ENCODE measurements around the gene KIRREL3. TPM values are rescaled to one million over a fixed set of nuclear protein-coding genes. Genes with fewer than 3 reads are reported as not detected.

KIRREL3 gene
- polyA plus RNA-seq, 1 of the 3 experiments (the other 2 are of a cell fraction), result 3.7 TPM

DNA sequence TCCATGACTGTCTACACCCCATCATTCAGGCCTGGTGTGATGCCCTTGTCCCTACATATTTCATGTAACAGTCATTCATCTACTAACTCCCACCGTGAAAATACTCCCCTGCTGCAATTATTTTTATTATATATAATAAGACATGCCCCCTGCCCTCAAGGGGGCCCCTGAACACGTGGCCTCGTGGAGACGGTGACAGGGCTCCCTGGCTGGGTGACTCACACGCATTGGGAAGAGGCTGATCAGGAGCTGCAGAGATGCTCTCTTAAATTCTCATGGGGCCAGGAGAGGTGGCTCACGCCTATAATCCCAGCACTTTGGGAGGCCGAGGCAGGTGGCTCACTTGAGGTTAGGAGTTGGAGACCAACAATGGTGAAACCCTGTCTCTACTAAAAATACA is 556.5 kb downstream of the KIRREL3 start:
- no peak overlapping the region for H3K4me3 ChIP-seq (ENCODE audit: low read depth in 2 of 2, low read length in 1 of 2)
- H3K79me2 ChIP-seq (ENCODE audit: insufficient read depth), result no peaks in the 10 kb centered on the region
- H3K4me2 ChIP-seq, result no peak overlapping the region
- DNase-seq, result no peak
- H3K9me3 ChIP-seq, result no peaks in the 10 kb centered on the region
- no peaks in the 10 kb centered on the region for H3F3A ChIP-seq (replicated peaks; ENCODE audit: insufficient read depth)
- H4K20me1 ChIP-seq (ENCODE audit: insufficient read depth), result no peaks in the 10 kb centered on the region
- CTCF ChIA-PET, result interaction anchor here (1.1 to 7.8 kb wide), 8 partner anchors 10 to 547 kb away, joined by 3 to 153 read pairs (median 6); no protein-coding TSS in a partner anchor
- POLR2A ChIA-PET, result interaction anchor here (1.1 to 2.9 kb wide), 2 partner anchors 11 to 36 kb away, joined by 3 to 9 read pairs; no protein-coding TSS in a partner anchor
- no peak overlapping the region for H3K27ac ChIP-seq (ENCODE audit: low read depth in 2 of 2, low read length in 1 of 2)
- 88% methylated on average over 7 of the region's 7 CpGs for WGBS (ENCODE audit: low lambda C conversion rate)
- no peak for TF ChIP-seq EP300 (IDR thresholded peaks at IDR 0.05; ENCODE audit: borderline replicate concordance in 1 of 2, low read depth in 1 of 2, low read length in 1 of 2)
- no peak for TF ChIP-seq RCOR1 (IDR thresholded peaks at IDR 0.05; ENCODE audit: low read length)
- TF ChIP-seq JUND (IDR thresholded peaks at IDR 0.05), result no peak
- TF ChIP-seq, protein P1, sequence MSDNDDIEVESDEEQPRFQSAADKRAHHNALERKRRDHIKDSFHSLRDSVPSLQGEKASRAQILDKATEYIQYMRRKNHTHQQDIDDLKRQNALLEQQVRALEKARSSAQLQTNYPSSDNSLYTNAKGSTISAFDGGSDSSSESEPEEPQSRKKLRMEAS (IDR thresholded peaks at IDR 0.05; ENCODE audit: low read depth), result no peak
- no peak for TF ChIP-seq FOXM1 (IDR thresholded peaks at IDR 0.05; ENCODE audit: low read depth)
- TF ChIP-seq, protein P2, sequence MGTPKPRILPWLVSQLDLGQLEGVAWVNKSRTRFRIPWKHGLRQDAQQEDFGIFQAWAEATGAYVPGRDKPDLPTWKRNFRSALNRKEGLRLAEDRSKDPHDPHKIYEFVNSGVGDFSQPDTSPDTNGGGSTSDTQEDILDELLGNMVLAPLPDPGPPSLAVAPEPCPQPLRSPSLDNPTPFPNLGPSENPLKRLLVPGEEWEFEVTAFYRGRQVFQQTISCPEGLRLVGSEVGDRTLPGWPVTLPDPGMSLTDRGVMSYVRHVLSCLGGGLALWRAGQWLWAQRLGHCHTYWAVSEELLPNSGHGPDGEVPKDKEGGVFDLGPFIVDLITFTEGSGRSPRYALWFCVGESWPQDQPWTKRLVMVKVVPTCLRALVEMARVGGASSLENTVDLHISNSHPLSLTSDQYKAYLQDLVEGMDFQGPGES (IDR thresholded peaks at IDR 0.05; ENCODE audit: low read depth, low read length), result no peak
- TF ChIP-seq, protein P3, sequence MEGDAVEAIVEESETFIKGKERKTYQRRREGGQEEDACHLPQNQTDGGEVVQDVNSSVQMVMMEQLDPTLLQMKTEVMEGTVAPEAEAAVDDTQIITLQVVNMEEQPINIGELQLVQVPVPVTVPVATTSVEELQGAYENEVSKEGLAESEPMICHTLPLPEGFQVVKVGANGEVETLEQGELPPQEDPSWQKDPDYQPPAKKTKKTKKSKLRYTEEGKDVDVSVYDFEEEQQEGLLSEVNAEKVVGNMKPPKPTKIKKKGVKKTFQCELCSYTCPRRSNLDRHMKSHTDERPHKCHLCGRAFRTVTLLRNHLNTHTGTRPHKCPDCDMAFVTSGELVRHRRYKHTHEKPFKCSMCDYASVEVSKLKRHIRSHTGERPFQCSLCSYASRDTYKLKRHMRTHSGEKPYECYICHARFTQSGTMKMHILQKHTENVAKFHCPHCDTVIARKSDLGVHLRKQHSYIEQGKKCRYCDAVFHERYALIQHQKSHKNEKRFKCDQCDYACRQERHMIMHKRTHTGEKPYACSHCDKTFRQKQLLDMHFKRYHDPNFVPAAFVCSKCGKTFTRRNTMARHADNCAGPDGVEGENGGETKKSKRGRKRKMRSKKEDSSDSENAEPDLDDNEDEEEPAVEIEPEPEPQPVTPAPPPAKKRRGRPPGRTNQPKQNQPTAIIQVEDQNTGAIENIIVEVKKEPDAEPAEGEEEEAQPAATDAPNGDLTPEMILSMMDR (IDR thresholded peaks at IDR 0.05), result no peak
- TF ChIP-seq, protein P4, sequence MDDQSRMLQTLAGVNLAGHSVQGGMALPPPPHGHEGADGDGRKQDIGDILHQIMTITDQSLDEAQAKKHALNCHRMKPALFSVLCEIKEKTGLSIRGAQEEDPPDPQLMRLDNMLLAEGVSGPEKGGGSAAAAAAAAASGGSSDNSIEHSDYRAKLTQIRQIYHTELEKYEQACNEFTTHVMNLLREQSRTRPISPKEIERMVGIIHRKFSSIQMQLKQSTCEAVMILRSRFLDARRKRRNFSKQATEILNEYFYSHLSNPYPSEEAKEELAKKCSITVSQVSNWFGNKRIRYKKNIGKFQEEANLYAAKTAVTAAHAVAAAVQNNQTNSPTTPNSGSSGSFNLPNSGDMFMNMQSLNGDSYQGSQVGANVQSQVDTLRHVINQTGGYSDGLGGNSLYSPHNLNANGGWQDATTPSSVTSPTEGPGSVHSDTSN (IDR thresholded peaks at IDR 0.05), result no peak
- TF ChIP-seq TEAD4 (IDR thresholded peaks at IDR 0.05; ENCODE audit: borderline replicate concordance, insufficient read depth), result no peak
- no peak for TF ChIP-seq SMC3 (IDR thresholded peaks at IDR 0.05; ENCODE audit: low read depth, low read length)
- TF ChIP-seq POLR2AphosphoS5 (IDR thresholded peaks at IDR 0.05; ENCODE audit: low read depth, low read length), result no peak
- TF ChIP-seq EZH2phosphoT487 (IDR thresholded peaks at IDR 0.05; ENCODE audit: borderline replicate concordance, low read depth), result no peak
- no peak for TF ChIP-seq TCF12 (IDR thresholded peaks at IDR 0.05)
- no peak for TF ChIP-seq CHD2 (IDR thresholded peaks at IDR 0.05; ENCODE audit: low read length, partially characterized antibody)
- TF ChIP-seq, protein P5, sequence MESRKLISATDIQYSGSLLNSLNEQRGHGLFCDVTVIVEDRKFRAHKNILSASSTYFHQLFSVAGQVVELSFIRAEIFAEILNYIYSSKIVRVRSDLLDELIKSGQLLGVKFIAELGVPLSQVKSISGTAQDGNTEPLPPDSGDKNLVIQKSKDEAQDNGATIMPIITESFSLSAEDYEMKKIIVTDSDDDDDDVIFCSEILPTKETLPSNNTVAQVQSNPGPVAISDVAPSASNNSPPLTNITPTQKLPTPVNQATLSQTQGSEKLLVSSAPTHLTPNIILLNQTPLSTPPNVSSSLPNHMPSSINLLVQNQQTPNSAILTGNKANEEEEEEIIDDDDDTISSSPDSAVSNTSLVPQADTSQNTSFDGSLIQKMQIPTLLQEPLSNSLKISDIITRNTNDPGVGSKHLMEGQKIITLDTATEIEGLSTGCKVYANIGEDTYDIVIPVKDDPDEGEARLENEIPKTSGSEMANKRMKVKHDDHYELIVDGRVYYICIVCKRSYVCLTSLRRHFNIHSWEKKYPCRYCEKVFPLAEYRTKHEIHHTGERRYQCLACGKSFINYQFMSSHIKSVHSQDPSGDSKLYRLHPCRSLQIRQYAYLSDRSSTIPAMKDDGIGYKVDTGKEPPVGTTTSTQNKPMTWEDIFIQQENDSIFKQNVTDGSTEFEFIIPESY (IDR thresholded peaks at IDR 0.05; ENCODE audit: borderline replicate concordance, low read depth), result no peak
- TF ChIP-seq, protein P6, sequence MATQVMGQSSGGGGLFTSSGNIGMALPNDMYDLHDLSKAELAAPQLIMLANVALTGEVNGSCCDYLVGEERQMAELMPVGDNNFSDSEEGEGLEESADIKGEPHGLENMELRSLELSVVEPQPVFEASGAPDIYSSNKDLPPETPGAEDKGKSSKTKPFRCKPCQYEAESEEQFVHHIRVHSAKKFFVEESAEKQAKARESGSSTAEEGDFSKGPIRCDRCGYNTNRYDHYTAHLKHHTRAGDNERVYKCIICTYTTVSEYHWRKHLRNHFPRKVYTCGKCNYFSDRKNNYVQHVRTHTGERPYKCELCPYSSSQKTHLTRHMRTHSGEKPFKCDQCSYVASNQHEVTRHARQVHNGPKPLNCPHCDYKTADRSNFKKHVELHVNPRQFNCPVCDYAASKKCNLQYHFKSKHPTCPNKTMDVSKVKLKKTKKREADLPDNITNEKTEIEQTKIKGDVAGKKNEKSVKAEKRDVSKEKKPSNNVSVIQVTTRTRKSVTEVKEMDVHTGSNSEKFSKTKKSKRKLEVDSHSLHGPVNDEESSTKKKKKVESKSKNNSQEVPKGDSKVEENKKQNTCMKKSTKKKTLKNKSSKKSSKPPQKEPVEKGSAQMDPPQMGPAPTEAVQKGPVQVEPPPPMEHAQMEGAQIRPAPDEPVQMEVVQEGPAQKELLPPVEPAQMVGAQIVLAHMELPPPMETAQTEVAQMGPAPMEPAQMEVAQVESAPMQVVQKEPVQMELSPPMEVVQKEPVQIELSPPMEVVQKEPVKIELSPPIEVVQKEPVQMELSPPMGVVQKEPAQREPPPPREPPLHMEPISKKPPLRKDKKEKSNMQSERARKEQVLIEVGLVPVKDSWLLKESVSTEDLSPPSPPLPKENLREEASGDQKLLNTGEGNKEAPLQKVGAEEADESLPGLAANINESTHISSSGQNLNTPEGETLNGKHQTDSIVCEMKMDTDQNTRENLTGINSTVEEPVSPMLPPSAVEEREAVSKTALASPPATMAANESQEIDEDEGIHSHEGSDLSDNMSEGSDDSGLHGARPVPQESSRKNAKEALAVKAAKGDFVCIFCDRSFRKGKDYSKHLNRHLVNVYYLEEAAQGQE (IDR thresholded peaks at IDR 0.05; ENCODE audit: low read depth, low read length), result no peak
- no peak for TF ChIP-seq MXI1 (IDR thresholded peaks at IDR 0.05; ENCODE audit: low read depth, low read length)
- H3K4me1 ChIP-seq (ENCODE audit: control insufficient read depth in 1 of 2, insufficient read depth in 2 of 2, low read depth in 1 of 2, low read length in 1 of 2), result peaks cover 0 to 20% of the 10 kb centered on the region in 2 experiments; a peak in 1 of 4 replicates
- H3K9me2 ChIP-seq, result no peaks in the 10 kb centered on the region
- no peaks in the 10 kb centered on the region for H3K36me3 ChIP-seq (replicated peaks in 1 of 2; ENCODE audit: control insufficient read depth in 1 of 2, insufficient read depth in 2 of 2, low read length in 1 of 2)
- H3K9ac ChIP-seq, result no peak overlapping the region
- H2AFZ ChIP-seq (ENCODE audit: low read depth), result no peak overlapping the region
- H3K27me3 ChIP-seq (ENCODE audit: insufficient read depth), result no peaks in the 10 kb centered on the region

Data from SK-N-SH (cell line).